Caco-2 (cell line): ENCODE results near the gene GPRIN3. TPM values are rescaled to one million over a fixed set of nuclear protein-coding genes. Genes with fewer than 3 reads are reported as not detected.

ENCODE experiments used
- BruUV-seq: library from RNA; stranded (reverse); fragments of 400-500 nt; replicated peaks from 2 replicates; lab custom pipeline; 2021; lab: Mats Ljungman, UMichigan
- CTCF ChIA-PET: fragments of 300-600 bp; sonication (Branson Sonifier 250); formaldehyde crosslinking; loops from one replicate; lab custom pipeline; 2022; ENCODE audit warnings: antibody characterized with exemption; lab: Charles Lee
- POLR2A ChIA-PET: fragments of 300-600 bp; sonication (Branson Sonifier 250); formaldehyde crosslinking; loops from one replicate; lab custom pipeline; 2022; ENCODE audit warnings: antibody characterized with exemption; lab: Charles Lee
- DNase-seq, 2 experiments: peaks; one replicate each; pipeline versions ENCODE4 v3.0.0 to v3.0.0-alpha.2; 2020 to 2022
- H3K27me3 ChIP-seq: replicated peaks from 2 replicates; pipeline ENCODE4 v1.6.0; 2011; ENCODE audit warnings: low read length; ENCODE audit not compliant: control insufficient read depth, insufficient read depth
- H3K36me3 ChIP-seq: 2 replicates; pipeline ENCODE4 v1.5.1; 2011; ENCODE audit warnings: low read length; ENCODE audit not compliant: control insufficient read depth, insufficient read depth
- H3K4me1 ChIP-seq: fragments of 250-450 bp; sonication (Bioruptor Pico); 2 replicates; pipeline ENCODE4 v1.5.1; 2020; ENCODE audit warnings: mild to moderate bottlenecking
- H3K4me3 ChIP-seq: 2 replicates; pipeline ENCODE4 v1.5.1; 2011; ENCODE audit warnings: low read depth, mild to moderate bottlenecking, control low read depth, low read length
- H3K9me3 ChIP-seq: fragments of 250-450 bp; sonication (Bioruptor Pico); 2 replicates; pipeline ENCODE4 v1.5.1; 2020; ENCODE audit warnings: mild to moderate bottlenecking, moderate library complexity
- H3K27ac Mint-ChIP-seq: one replicate; pipeline ENCODE4 v1.8.0; 2022; ENCODE audit warnings: mixed read lengths; ENCODE audit not compliant: unreplicated experiment
- H3K27me3 Mint-ChIP-seq: one replicate; pipeline ENCODE4 v1.8.0; 2022; ENCODE audit warnings: mixed read lengths; ENCODE audit not compliant: insufficient read depth, unreplicated experiment
- H3K36me3 Mint-ChIP-seq: one replicate; pipeline ENCODE4 v1.8.0; 2022; ENCODE audit warnings: mild to moderate bottlenecking, mixed read lengths; ENCODE audit not compliant: insufficient read depth, unreplicated experiment
- H3K4me1 Mint-ChIP-seq: one replicate; pipeline ENCODE4 v1.8.0; 2022; ENCODE audit warnings: low read depth, mixed read lengths; ENCODE audit not compliant: unreplicated experiment
- H3K4me3 Mint-ChIP-seq: one replicate; pipeline ENCODE4 v1.8.0; 2022; ENCODE audit warnings: mild to moderate bottlenecking, moderate library complexity, mixed read lengths; ENCODE audit not compliant: unreplicated experiment
- H3K9me3 Mint-ChIP-seq: one replicate; pipeline ENCODE4 v1.8.0; 2022; ENCODE audit warnings: mixed read lengths; ENCODE audit not compliant: unreplicated experiment
- intact Hi-C: fragments of 100-400 bp; cut with micrococcal nuclease; formaldehyde crosslinking; loops from one replicate; pipeline ENCODE4 v1.10.0; 2022; ENCODE audit not compliant: unreplicated experiment
- total RNA-seq: library from RNA; stranded (reverse); gene quantifications from 2 replicates; pipeline ENCODE4 v1.2.3, GENCODE V29; 2022
- TF ChIP-seq, protein P1 (sequence below), 2 experiments: fragments of 200-600 bp in 1 of 2; IDR thresholded peaks; 1 replicate in 1 of 2; 2 replicates in 1 of 2; pipeline versions ENCODE4 v1.5.1 to v1.8.0; 2011 to 2022; ENCODE audit warnings: antibody characterized with exemption in 1 of 2, control low read depth in 1 of 2, inconsistent platforms in 1 of 2, low read depth in 1 of 2, low read length in 1 of 2, mild to moderate bottlenecking in 1 of 2, moderate library complexity in 1 of 2; ENCODE audit not compliant: insufficient read depth in 1 of 2, severe bottlenecking in 1 of 2, unreplicated experiment in 1 of 2

Gene GPRIN3
- total RNA-seq, 1 experiment from 2014 or later, result 0.02 TPM

DNA sequence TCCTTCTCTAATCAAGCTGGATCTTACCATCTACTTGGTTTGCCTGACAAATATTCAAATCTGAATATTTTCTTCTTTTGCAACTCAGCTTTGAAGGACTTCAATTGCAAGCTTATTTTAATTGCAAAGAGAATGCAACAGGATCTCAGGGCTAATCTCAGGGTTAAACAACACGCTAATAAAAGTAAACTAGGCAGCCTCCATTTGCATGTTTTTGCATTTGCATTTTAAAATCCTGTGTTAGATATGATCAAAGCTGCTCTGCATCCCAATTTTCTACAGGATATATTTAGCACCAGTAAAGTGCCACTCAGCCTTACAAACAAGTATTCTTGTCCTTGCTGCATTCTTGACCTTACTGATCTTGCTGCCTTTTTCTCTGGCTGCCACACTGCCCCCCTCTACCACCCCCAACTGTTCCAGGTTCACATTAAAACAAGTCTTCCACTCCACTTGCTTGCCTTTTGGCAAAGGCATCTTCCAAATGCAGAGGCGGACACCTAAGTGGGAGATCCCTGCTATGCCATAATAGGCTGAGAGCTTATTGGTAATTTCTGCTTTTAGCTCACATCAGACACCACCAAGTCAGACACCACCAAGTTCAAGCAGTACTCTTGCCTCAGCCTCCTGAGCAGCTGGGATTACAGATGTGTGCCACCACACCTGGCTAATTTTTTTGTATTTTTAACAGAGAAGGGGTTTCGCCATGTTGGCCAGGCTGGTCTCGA, 48.1 kb downstream of the GPRIN3 start:
- H3K27me3 Mint-ChIP-seq, result peaks cover 4% of the 10 kb centered on the region
- H3K27ac Mint-ChIP-seq, result no peak overlapping the region
- CTCF ChIA-PET, result no interaction called here
- intact Hi-C loops, result loop anchor here (10.0 kb wide), 1 partner anchor 175 kb away; no protein-coding TSS in a partner anchor
- POLR2A ChIA-PET, result no interaction called here
- peaks cover 7% of the 10 kb centered on the region for H3K9me3 Mint-ChIP-seq
- Histone ChIP-seq H3K9me3 (no peaks in the 10 kb centered on the region), H3K4me1 (0 out of 2 replicates have a peak, but pooled peaks cover 4% of the 10 kb centered on the region), H3K27me3 (no peaks in the 10 kb centered on the region), H3K36me3 (no peaks in the 10 kb centered on the region), H3K4me3 (no peak overlapping the region)
- H3K36me3 Mint-ChIP-seq, result no peaks in the 10 kb centered on the region
- H3K4me3 Mint-ChIP-seq, result no peak overlapping the region
- BruUV-seq, result no TSS peak
- TF ChIP-seq, protein P1, sequence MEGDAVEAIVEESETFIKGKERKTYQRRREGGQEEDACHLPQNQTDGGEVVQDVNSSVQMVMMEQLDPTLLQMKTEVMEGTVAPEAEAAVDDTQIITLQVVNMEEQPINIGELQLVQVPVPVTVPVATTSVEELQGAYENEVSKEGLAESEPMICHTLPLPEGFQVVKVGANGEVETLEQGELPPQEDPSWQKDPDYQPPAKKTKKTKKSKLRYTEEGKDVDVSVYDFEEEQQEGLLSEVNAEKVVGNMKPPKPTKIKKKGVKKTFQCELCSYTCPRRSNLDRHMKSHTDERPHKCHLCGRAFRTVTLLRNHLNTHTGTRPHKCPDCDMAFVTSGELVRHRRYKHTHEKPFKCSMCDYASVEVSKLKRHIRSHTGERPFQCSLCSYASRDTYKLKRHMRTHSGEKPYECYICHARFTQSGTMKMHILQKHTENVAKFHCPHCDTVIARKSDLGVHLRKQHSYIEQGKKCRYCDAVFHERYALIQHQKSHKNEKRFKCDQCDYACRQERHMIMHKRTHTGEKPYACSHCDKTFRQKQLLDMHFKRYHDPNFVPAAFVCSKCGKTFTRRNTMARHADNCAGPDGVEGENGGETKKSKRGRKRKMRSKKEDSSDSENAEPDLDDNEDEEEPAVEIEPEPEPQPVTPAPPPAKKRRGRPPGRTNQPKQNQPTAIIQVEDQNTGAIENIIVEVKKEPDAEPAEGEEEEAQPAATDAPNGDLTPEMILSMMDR (IDR thresholded peaks at IDR 0.05; ENCODE audit: insufficient read depth in 1 of 2, low read depth in 1 of 2, low read length in 1 of 2, severe bottlenecking in 1 of 2, unreplicated experiment in 1 of 2), result no peak
- no peaks in the 10 kb centered on the region for H3K4me1 Mint-ChIP-seq
- no peak for DNase-seq

- no peak overlapping the region for H3K4me3 Mint-ChIP-seq
- no peak for DNase-seq
- H3K9me3 Mint-ChIP-seq, result peaks cover 12% of the 10 kb centered on the region
- no TSS peak for BruUV-seq
- peaks cover 4% of the 10 kb centered on the region for H3K27me3 Mint-ChIP-seq
- TF ChIP-seq, protein P1 (IDR thresholded peaks at IDR 0.05; ENCODE audit: insufficient read depth in 1 of 2, low read depth in 1 of 2, low read length in 1 of 2, severe bottlenecking in 1 of 2, unreplicated experiment in 1 of 2), result no peak
- Histone ChIP-seq H3K36me3 (no peaks in the 10 kb centered on the region), H3K27me3 (no peaks in the 10 kb centered on the region), H3K4me3 (no peak overlapping the region), H3K9me3 (no peaks in the 10 kb centered on the region), H3K4me1 (no peaks in the 10 kb centered on the region)
- intact Hi-C loops, result loop anchor here (10.0 kb wide), 1 partner anchor 176 kb away; no protein-coding TSS in a partner anchor
- POLR2A ChIA-PET, result no interaction called here
- CTCF ChIA-PET, result interaction anchor here (0.7 kb wide), 1 partner anchor 8 kb away, joined by 3 read pairs; no protein-coding TSS in a partner anchor
- H3K36me3 Mint-ChIP-seq, result no peaks in the 10 kb centered on the region
- no peak overlapping the region for H3K27ac Mint-ChIP-seq
- no peaks in the 10 kb centered on the region for H3K4me1 Mint-ChIP-seq
Observed at GRCh38 chr4:89258506-89258905, 49.1 kb downstream of the GPRIN3 start.

- ChIA-PET CTCF (no interaction called here), POLR2A (no interaction called here)
- Histone ChIP-seq H3K36me3 (no peaks in the 10 kb centered on the region), H3K4me3 (no peak overlapping the region), H3K9me3 (no peaks in the 10 kb centered on the region), H3K27me3 (no peaks in the 10 kb centered on the region), H3K4me1 (no peaks in the 10 kb centered on the region)
- Mint-ChIP-seq H3K27ac (no peak overlapping the region), H3K4me1 (no peaks in the 10 kb centered on the region), H3K27me3 (peaks cover 7% of the 10 kb centered on the region), H3K4me3 (no peak overlapping the region), H3K36me3 (no peaks in the 10 kb centered on the region), H3K9me3 (peaks cover 12% of the 10 kb centered on the region)
- no peak for DNase-seq
- no TSS peak for BruUV-seq
- TF ChIP-seq, protein P1 (IDR thresholded peaks at IDR 0.05; ENCODE audit: insufficient read depth in 1 of 2, low read depth in 1 of 2, low read length in 1 of 2, severe bottlenecking in 1 of 2, unreplicated experiment in 1 of 2), result no peak
- intact Hi-C loops, result loop anchor here (10.0 kb wide), 1 partner anchor 177 kb away; no protein-coding TSS in a partner anchor
Observed at GRCh38 chr4:89257376-89257775, 50.2 kb downstream of the GPRIN3 start.
